ENCODE measurements around the gene USP3.

DNA sequence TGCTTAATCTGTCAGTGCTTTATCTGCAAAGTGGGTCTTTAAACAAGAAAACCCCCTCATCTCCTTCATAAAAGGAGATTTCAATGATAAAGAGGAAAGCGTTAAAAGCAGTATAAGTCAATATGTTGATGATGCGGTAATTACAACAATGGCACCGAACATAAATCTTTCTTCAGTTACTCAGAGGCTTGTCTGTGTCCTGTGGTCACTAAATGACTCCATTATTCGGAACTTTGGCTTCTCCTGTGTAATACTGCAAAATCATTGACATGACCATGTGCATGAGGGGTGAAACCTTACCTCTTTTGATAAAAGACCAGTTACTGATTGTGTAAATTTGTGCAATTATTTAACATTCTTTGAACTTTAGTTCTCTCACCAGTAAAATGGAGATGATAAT lies 4.8 kb upstream of the USP3 start:
- TF ChIP-seq, protein P1, sequence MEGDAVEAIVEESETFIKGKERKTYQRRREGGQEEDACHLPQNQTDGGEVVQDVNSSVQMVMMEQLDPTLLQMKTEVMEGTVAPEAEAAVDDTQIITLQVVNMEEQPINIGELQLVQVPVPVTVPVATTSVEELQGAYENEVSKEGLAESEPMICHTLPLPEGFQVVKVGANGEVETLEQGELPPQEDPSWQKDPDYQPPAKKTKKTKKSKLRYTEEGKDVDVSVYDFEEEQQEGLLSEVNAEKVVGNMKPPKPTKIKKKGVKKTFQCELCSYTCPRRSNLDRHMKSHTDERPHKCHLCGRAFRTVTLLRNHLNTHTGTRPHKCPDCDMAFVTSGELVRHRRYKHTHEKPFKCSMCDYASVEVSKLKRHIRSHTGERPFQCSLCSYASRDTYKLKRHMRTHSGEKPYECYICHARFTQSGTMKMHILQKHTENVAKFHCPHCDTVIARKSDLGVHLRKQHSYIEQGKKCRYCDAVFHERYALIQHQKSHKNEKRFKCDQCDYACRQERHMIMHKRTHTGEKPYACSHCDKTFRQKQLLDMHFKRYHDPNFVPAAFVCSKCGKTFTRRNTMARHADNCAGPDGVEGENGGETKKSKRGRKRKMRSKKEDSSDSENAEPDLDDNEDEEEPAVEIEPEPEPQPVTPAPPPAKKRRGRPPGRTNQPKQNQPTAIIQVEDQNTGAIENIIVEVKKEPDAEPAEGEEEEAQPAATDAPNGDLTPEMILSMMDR (IDR thresholded peaks at IDR 0.05; ENCODE audit: extremely low read depth in 1 of 2, insufficient read depth in 1 of 2, low read depth in 1 of 2, low read length in 2 of 2), result no peak
- TF ChIP-seq EZH2 (IDR thresholded peaks at IDR 0.05; ENCODE audit: borderline replicate concordance, low read depth, low read length, severe bottlenecking) (no peak), POLR2A (IDR thresholded peaks at IDR 0.05; ENCODE audit: low read depth, low read length) (no peak)
- TF ChIP-seq, protein P2, sequence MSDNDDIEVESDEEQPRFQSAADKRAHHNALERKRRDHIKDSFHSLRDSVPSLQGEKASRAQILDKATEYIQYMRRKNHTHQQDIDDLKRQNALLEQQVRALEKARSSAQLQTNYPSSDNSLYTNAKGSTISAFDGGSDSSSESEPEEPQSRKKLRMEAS (IDR thresholded peaks at IDR 0.05; ENCODE audit: insufficient read depth, insufficient read length), result no peak

Data from endothelial cell of umbilical vein (primary cell).